Effector memory CD4-positive, alpha-beta T cell (primary cell): ENCODE measurements around the gene SEC61A2.

Experiments
- DNase-seq, 3 donors: peaks; one replicate each; pipeline ENCODE4 v3.0.0-alpha.2; 2020
- H3K27ac ChIP-seq: 2 replicates; pipeline ENCODE4 v1.7.0; 2013; ENCODE audit warnings: mild to moderate bottlenecking, low read length, moderate library complexity; ENCODE audit not compliant: insufficient read depth, poor library complexity, severe bottlenecking
- H3K27me3 ChIP-seq: replicated peaks from 2 replicates; pipeline ENCODE4 v1.7.0; 2013; ENCODE audit warnings: mild to moderate bottlenecking, low read length; ENCODE audit not compliant: insufficient read depth, control insufficient read depth, poor library complexity, severe bottlenecking
- H3K36me3 ChIP-seq: 2 replicates; pipeline ENCODE4 v1.7.0; 2013; ENCODE audit warnings: mild to moderate bottlenecking, low read length, moderate library complexity; ENCODE audit not compliant: control insufficient read depth, insufficient read depth
- H3K4me1 ChIP-seq: 2 replicates; pipeline ENCODE4 v1.7.0; 2013; ENCODE audit warnings: low read length, mild to moderate bottlenecking; ENCODE audit not compliant: control insufficient read depth, insufficient read depth, poor library complexity, severe bottlenecking
- H3K4me3 ChIP-seq: 2 replicates; pipeline ENCODE4 v1.7.0; 2013; ENCODE audit warnings: low read length, low read depth, mild to moderate bottlenecking; ENCODE audit not compliant: insufficient read depth, poor library complexity, severe bottlenecking
- H3K9me3 ChIP-seq: 2 replicates; pipeline ENCODE4 v1.7.0; 2013; ENCODE audit warnings: mild to moderate bottlenecking, low read length, moderate library complexity; ENCODE audit not compliant: control insufficient read depth

The SEC61A2 gene

GRCh38 chr10:12212454-12212853 lies 83.0 kb downstream of the SEC61A2 start:
- H3K27me3 ChIP-seq: no peaks in the 10 kb centered on the region
- H3K36me3 ChIP-seq: peaks cover 29% of the 10 kb centered on the region
- no peak overlapping the region for H3K27ac ChIP-seq
- no peaks in the 10 kb centered on the region for H3K4me1 ChIP-seq
- H3K9me3 ChIP-seq: no peaks in the 10 kb centered on the region
- DNase-seq: no peak
- no peak overlapping the region for H3K4me3 ChIP-seq

- H3K4me1 ChIP-seq: no peaks in the 10 kb centered on the region
- peaks cover 36% of the 10 kb centered on the region for H3K36me3 ChIP-seq
- H3K27ac ChIP-seq: no peak overlapping the region
- no peaks in the 10 kb centered on the region for H3K9me3 ChIP-seq
- H3K27me3 ChIP-seq: no peaks in the 10 kb centered on the region
- no peak for DNase-seq
- no peak overlapping the region for H3K4me3 ChIP-seq
Observed at GRCh38 chr10:12213621-12214020, 84.1 kb downstream of the SEC61A2 start.

GRCh38 chr10:12214093-12214492 lies 84.6 kb downstream of the SEC61A2 start:
- no peaks in the 10 kb centered on the region for H3K9me3 ChIP-seq
- H3K36me3 ChIP-seq: peaks cover 41% of the 10 kb centered on the region
- H3K27ac ChIP-seq: no peak overlapping the region
- no peak for DNase-seq
- H3K4me1 ChIP-seq: no peaks in the 10 kb centered on the region
- H3K4me3 ChIP-seq: no peak overlapping the region
- H3K27me3 ChIP-seq: no peaks in the 10 kb centered on the region

- Histone ChIP-seq H3K36me3 (peaks cover 48% of the 10 kb centered on the region), H3K4me1 (no peaks in the 10 kb centered on the region), H3K9me3 (no peaks in the 10 kb centered on the region), H3K27ac (no peak overlapping the region), H3K4me3 (no peak overlapping the region), H3K27me3 (no peaks in the 10 kb centered on the region)
- DNase-seq: peak in 1 of 3 donors; percentile 32
Observed at GRCh38 chr10:12214763-12215218, 85.3 kb downstream of the SEC61A2 start.
